ENCODE measurements around the gene MAX.

- no peak for TF ChIP-seq GATA2 (IDR thresholded peaks at IDR 0.05; ENCODE audit: low read depth, low read length)
- no peak for TF ChIP-seq GATA3 (IDR thresholded peaks at IDR 0.05; ENCODE audit: low read depth, low read length)
Observed at GRCh38 chr14:65026526-65026925, 75.8 kb downstream of the MAX start.

All from SH-SY5Y (cell line).